ENCODE results near the gene GPC5.

- TF ChIP-seq CTCF (IDR thresholded peaks at IDR 0.05) (no peak), POLR2A (IDR thresholded peaks at IDR 0.05) (no peak)
Observed at GRCh38 chr13:92403606-92404005, 1005.2 kb downstream of the GPC5 start.

Measured in uterus (tissue), 2 donors.